ENCODE results near the gene MRPS18A. TPM values are rescaled to one million over a fixed set of nuclear protein-coding genes. Genes with fewer than 3 reads are reported as not detected.
A peak's percentile ranks its signal among the peaks of the same experiment; 100 is the strongest.

MRPS18A gene
- total and polyA plus RNA-seq, 9 of the 15 experiments (the other 6 are each of a cell fraction or from before 2014, with no cell fraction given): 87.5 to 243 (median 125) TPM

GRCh38 chr6:43635387-43636307, 51.9 kb downstream of the MRPS18A start, which contains the start of gene MAD2L1BP (continued):
- TF ChIP-seq NCOA4 (IDR thresholded peaks at IDR 0.05; ENCODE audit: partially characterized antibody) (no peak), ZBTB7A (IDR thresholded peaks at IDR 0.05; ENCODE audit: borderline replicate concordance, control insufficient read depth, low read depth, low read length) (peak; percentile 52; the same call in 1 of the 2 replicates), KDM5B (IDR thresholded peaks at IDR 0.05; ENCODE audit: insufficient replicate concordance, low read depth, low read length) (peak; percentile 97), ZNF76 (CRISPR knock-in tag; IDR thresholded peaks at IDR 0.05; ENCODE audit: borderline replicate concordance) (peak; percentile 89; the same call in 1 of the 2 replicates), ZKSCAN1 (IDR thresholded peaks at IDR 0.05; ENCODE audit: low read depth, low read length) (peak; percentile 85; the same call in 1 of the 2 replicates), FOXJ2 (tag; IDR thresholded peaks at IDR 0.05) (peak; percentile 44; the same call in 1 of the 2 replicates), HIVEP1 (CRISPR knock-in tag; IDR thresholded peaks at IDR 0.05) (peak; percentile 51; the same call in 1 of the 2 replicates), CREB5 (CRISPR knock-in tag; IDR thresholded peaks at IDR 0.05) (0 out of 2 replicates have a peak, but pooled peaks have one; percentile 60), ZHX1 (conservative IDR thresholded peaks at IDR 0.05; ENCODE audit: low read length) (0 out of 2 replicates have a peak, but pooled peaks have one; percentile 19), ZNF408 (CRISPR knock-in tag; IDR thresholded peaks at IDR 0.05; ENCODE audit: low read depth) (no peak), VEZF1 (CRISPR knock-in tag; IDR thresholded peaks at IDR 0.05) (peak; percentile 48; the same call in 1 of the 2 replicates), BACH1 (tag; IDR thresholded peaks at IDR 0.05) (no peak; the same call in 1 of the 2 replicates), ID3 (CRISPR knock-in tag; IDR thresholded peaks at IDR 0.05) (0 out of 2 replicates have a peak, but pooled peaks have one; percentile 50), ID3 (tag; IDR thresholded peaks at IDR 0.05) (peak; percentile 95), MLLT1 (IDR thresholded peaks at IDR 0.05) (peak; percentile 47 to 95), ZC3H4 (CRISPR knock-in tag; IDR thresholded peaks at IDR 0.05; ENCODE audit: borderline replicate concordance) (no peak), ZEB2 (IDR thresholded peaks at IDR 0.05) (no peak)
